Measurements from ENCODE around the gene MAX.
A peak's percentile ranks its signal among the peaks of the same experiment; 100 is the strongest.

Gene MAX

DNA sequence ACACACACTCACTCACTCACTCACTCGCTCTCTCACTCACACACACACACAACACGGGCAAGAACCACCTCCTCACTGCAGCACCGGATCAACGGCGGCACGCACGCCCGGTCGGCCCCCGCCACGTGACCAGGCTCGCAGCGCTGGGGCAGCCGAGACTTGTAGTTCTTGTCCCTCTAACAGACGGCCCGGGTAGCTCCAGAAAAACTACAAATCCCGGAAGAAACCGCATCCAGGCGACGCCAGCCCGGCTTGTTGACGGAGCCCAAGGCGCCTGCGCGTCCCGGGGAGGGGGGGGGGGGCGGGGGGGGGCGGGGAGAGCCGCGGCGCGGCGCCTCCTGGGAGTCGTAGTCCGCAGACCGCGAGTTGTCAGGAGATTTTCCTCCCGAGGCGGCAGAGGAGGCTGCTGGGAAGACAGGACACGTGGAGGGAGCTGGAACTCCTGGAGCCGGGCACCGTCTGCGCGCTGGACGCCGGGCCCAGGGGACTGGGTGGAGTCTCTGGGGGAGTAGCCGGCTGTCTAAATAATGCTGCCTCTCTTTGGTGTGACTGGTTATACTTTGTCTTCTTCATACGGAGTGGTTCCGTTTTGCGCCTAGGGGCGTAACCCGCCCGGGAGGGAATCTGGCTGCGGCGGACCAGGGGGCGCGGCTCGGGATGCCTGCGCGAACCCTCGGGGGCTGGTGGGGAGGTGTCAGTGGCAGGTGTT, at the start of gene MAX:
Gene MAX (minus strand): TSS at position 77 of the 709 bp plus-strand sequence. CDS start 178 bp downstream, outside the sequence.
- Histone ChIP-seq H3K27me3 (ENCODE audit: control insufficient read depth, insufficient read depth, low read length) (peaks cover 11% of the 10 kb centered on the region), H3K36me3 (ENCODE audit: control insufficient read depth, insufficient read depth, low read length) (peaks cover 6% of the 10 kb centered on the region; the same call in 1 of the 2 replicates), H3K9me3 (ENCODE audit: control insufficient read depth, insufficient read depth, low read depth, low read length) (no peaks in the 10 kb centered on the region), H3K9ac (ENCODE audit: low read length) (peak within 1 kb of the TSS; percentile 76), H3K4me1 (ENCODE audit: control insufficient read depth, insufficient read depth, low read length) (peaks cover 6% of the 10 kb centered on the region), H3K27ac (ENCODE audit: low read depth, low read length) (peak within 1 kb of the TSS; percentile 76; the same call in 1 of the 2 replicates), H3K4me3 (ENCODE audit: low read depth, low read length) (peak within 1 kb of the TSS; percentile 91)

DNA sequence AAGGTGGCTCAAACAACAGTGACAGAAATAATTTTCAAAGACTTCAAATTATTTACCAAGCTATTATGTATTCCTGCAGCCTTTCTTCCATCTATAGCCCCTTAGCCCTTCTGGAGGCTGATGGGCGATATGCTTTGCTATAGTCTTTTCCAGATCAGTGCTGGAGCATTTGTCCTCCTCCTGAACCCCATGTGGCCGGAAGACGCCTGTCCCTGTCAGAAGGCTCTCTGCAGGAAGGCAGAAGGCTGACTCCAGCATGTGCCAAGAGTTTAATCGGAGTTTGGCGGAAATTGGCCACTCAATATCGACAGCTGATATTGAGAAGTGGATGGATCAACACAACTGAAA, 49.3 kb upstream of the MAX start:
- no peaks in the 10 kb centered on the region for H3K27me3 ChIP-seq (ENCODE audit: control insufficient read depth, insufficient read depth, low read length)
- no peak overlapping the region for H3K9ac ChIP-seq (ENCODE audit: low read length)
- H3K9me3 ChIP-seq (ENCODE audit: control insufficient read depth, insufficient read depth, low read depth, low read length) = no peaks in the 10 kb centered on the region
- no peak overlapping the region for H3K4me3 ChIP-seq (ENCODE audit: low read depth, low read length)
- peaks cover 3% of the 10 kb centered on the region; the same call in 1 of the 2 replicates for H3K4me1 ChIP-seq (ENCODE audit: control insufficient read depth, insufficient read depth, low read length)
- no peaks in the 10 kb centered on the region for H3K36me3 ChIP-seq (ENCODE audit: control insufficient read depth, insufficient read depth, low read length)
- no peak overlapping the region for H3K27ac ChIP-seq (ENCODE audit: low read depth, low read length)

- Histone ChIP-seq H3K4me1 (ENCODE audit: control insufficient read depth, insufficient read depth, low read length) (peaks cover 3% of the 10 kb centered on the region; the same call in 1 of the 2 replicates), H3K9ac (ENCODE audit: low read length) (no peak overlapping the region), H3K9me3 (ENCODE audit: control insufficient read depth, insufficient read depth, low read depth, low read length) (no peaks in the 10 kb centered on the region), H3K36me3 (ENCODE audit: control insufficient read depth, insufficient read depth, low read length) (no peaks in the 10 kb centered on the region), H3K4me3 (ENCODE audit: low read depth, low read length) (no peak overlapping the region), H3K27me3 (ENCODE audit: control insufficient read depth, insufficient read depth, low read length) (no peaks in the 10 kb centered on the region), H3K27ac (ENCODE audit: low read depth, low read length) (no peak overlapping the region)
Observed at GRCh38 chr14:65150898-65151608, 48.7 kb upstream of the MAX start.

- Histone ChIP-seq H3K27me3 (ENCODE audit: control insufficient read depth, insufficient read depth, low read length) (no peaks in the 10 kb centered on the region), H3K9ac (ENCODE audit: low read length) (no peak overlapping the region), H3K9me3 (ENCODE audit: control insufficient read depth, insufficient read depth, low read depth, low read length) (no peaks in the 10 kb centered on the region), H3K27ac (ENCODE audit: low read depth, low read length) (no peak overlapping the region), H3K36me3 (ENCODE audit: control insufficient read depth, insufficient read depth, low read length) (no peaks in the 10 kb centered on the region), H3K4me1 (ENCODE audit: control insufficient read depth, insufficient read depth, low read length) (peaks cover 3% of the 10 kb centered on the region; the same call in 1 of the 2 replicates), H3K4me3 (ENCODE audit: low read depth, low read length) (no peak overlapping the region)
Observed at GRCh38 chr14:65149116-65149515, 46.8 kb upstream of the MAX start.

- no peak overlapping the region for H3K9ac ChIP-seq (ENCODE audit: low read length)
- H3K4me3 ChIP-seq (ENCODE audit: low read depth, low read length) = no peak overlapping the region
- H3K4me1 ChIP-seq (ENCODE audit: control insufficient read depth, insufficient read depth, low read length) = no peaks in the 10 kb centered on the region
- no peaks in the 10 kb centered on the region for H3K9me3 ChIP-seq (ENCODE audit: control insufficient read depth, insufficient read depth, low read depth, low read length)
- H3K27me3 ChIP-seq (ENCODE audit: control insufficient read depth, insufficient read depth, low read length) = no peaks in the 10 kb centered on the region
- no peaks in the 10 kb centered on the region for H3K36me3 ChIP-seq (ENCODE audit: control insufficient read depth, insufficient read depth, low read length)
- H3K27ac ChIP-seq (ENCODE audit: low read depth, low read length) = no peak overlapping the region
Observed at GRCh38 chr14:65144170-65144569, 41.9 kb upstream of the MAX start.

DNA sequence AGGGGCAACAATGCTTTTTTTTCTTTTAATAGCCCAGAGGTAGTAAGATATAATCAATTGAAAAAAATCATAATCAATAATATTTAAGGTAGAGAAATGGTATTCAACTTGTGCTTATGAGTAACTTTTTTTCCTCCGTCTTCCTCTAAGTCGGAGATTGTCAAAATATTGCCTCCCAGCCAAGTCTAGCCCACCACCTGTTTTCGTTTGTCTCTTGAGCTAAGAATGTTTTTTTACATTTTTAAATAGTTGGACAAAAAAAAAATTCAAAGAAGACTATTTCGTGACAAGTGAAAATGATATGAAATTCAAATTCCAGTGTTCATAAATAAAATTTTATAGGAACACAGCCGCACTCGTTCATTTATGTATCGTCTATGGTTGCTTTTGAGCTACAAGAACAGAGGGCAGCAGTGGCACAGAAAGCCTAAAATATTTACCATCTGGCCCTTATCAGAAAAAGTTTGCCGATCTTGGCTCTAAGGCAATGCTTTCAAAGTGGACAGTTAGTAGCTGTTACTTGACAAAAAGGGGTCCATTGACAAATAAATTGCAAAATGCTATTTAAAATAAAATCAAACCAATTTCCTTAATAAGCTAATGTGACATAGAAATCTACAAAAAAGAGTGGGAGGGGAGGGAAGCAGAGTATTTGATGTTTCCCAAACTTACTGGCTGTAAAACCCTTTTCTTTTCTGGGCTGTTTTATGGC, 40.8 kb upstream of the MAX start:
- no peak overlapping the region for H3K4me3 ChIP-seq (ENCODE audit: low read depth, low read length)
- no peak overlapping the region for H3K27ac ChIP-seq (ENCODE audit: low read depth, low read length)
- H3K36me3 ChIP-seq (ENCODE audit: control insufficient read depth, insufficient read depth, low read length) = no peaks in the 10 kb centered on the region
- H3K4me1 ChIP-seq (ENCODE audit: control insufficient read depth, insufficient read depth, low read length) = no peaks in the 10 kb centered on the region
- no peaks in the 10 kb centered on the region for H3K27me3 ChIP-seq (ENCODE audit: control insufficient read depth, insufficient read depth, low read length)
- no peak overlapping the region for H3K9ac ChIP-seq (ENCODE audit: low read length)
- no peaks in the 10 kb centered on the region for H3K9me3 ChIP-seq (ENCODE audit: control insufficient read depth, insufficient read depth, low read depth, low read length)

DNA sequence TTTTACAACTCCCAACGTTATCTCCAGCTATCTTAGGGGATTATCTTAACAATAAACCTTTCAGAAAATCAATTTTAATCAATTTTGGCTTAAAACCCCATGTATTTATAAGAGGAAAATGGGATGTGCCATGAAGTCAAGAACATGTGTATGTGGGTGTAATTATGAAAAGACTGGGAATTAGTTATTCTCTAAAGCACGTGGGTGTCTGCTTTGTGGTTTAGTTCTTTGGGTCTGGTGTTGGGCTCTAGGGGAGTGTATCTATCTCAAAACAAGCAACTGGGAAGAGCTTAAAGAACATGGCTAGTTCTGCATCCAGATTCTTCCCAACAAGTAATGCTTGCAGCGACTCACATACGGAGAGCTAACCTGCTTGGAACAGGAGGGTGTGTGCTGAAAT, 40.1 kb upstream of the MAX start:
- no peak overlapping the region for H3K27ac ChIP-seq (ENCODE audit: low read depth, low read length)
- no peaks in the 10 kb centered on the region for H3K9me3 ChIP-seq (ENCODE audit: control insufficient read depth, insufficient read depth, low read depth, low read length)
- no peaks in the 10 kb centered on the region for H3K4me1 ChIP-seq (ENCODE audit: control insufficient read depth, insufficient read depth, low read length)
- H3K27me3 ChIP-seq (ENCODE audit: control insufficient read depth, insufficient read depth, low read length) = no peaks in the 10 kb centered on the region
- H3K9ac ChIP-seq (ENCODE audit: low read length) = no peak overlapping the region
- H3K4me3 ChIP-seq (ENCODE audit: low read depth, low read length) = no peak overlapping the region
- no peaks in the 10 kb centered on the region for H3K36me3 ChIP-seq (ENCODE audit: control insufficient read depth, insufficient read depth, low read length)

- no peaks in the 10 kb centered on the region for H3K4me1 ChIP-seq (ENCODE audit: control insufficient read depth, insufficient read depth, low read length)
- no peak overlapping the region for H3K27ac ChIP-seq (ENCODE audit: low read depth, low read length)
- no peak overlapping the region for H3K9ac ChIP-seq (ENCODE audit: low read length)
- H3K4me3 ChIP-seq (ENCODE audit: low read depth, low read length) = no peak overlapping the region
- no peaks in the 10 kb centered on the region for H3K36me3 ChIP-seq (ENCODE audit: control insufficient read depth, insufficient read depth, low read length)
- H3K27me3 ChIP-seq (ENCODE audit: control insufficient read depth, insufficient read depth, low read length) = no peaks in the 10 kb centered on the region
- H3K9me3 ChIP-seq (ENCODE audit: control insufficient read depth, insufficient read depth, low read depth, low read length) = no peaks in the 10 kb centered on the region
Observed at GRCh38 chr14:65141523-65141922, 39.2 kb upstream of the MAX start.

DNA sequence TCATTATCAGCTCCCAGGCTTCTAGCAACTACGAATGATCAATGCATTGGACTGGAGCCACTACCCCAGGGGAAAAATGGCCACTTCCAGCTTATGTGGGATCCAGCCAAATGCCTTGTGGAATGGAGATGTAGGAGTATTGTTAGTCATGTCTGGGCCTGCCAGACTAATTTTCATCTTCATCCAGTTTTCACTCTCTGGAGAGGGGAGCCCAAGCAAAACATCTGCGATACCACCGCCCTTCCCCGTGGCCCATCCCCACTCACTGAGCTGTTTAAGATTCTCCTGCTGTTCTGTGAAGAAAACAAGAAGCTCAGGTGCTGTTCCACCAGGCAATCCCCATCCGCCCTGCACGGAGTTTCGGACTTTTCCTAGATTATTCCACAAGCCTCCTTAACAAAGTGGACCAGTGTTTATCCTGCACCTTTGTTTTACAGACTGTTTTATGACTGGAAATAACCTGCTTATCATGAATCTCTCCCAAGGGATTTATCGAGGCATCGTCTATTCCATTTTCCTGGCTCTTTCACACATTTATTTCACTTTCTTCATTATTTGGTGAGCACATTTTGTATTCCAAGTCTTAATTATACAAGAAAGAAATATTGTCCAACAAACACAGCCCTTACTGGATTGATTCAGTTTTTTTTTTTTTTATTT, 35.5 kb upstream of the MAX start:
- Histone ChIP-seq H3K4me1 (ENCODE audit: control insufficient read depth, insufficient read depth, low read length) (no peaks in the 10 kb centered on the region), H3K36me3 (ENCODE audit: control insufficient read depth, insufficient read depth, low read length) (no peaks in the 10 kb centered on the region), H3K4me3 (ENCODE audit: low read depth, low read length) (no peak overlapping the region), H3K27ac (ENCODE audit: low read depth, low read length) (no peak overlapping the region), H3K27me3 (ENCODE audit: control insufficient read depth, insufficient read depth, low read length) (no peaks in the 10 kb centered on the region), H3K9me3 (ENCODE audit: control insufficient read depth, insufficient read depth, low read depth, low read length) (no peaks in the 10 kb centered on the region), H3K9ac (ENCODE audit: low read length) (no peak overlapping the region)

DNA sequence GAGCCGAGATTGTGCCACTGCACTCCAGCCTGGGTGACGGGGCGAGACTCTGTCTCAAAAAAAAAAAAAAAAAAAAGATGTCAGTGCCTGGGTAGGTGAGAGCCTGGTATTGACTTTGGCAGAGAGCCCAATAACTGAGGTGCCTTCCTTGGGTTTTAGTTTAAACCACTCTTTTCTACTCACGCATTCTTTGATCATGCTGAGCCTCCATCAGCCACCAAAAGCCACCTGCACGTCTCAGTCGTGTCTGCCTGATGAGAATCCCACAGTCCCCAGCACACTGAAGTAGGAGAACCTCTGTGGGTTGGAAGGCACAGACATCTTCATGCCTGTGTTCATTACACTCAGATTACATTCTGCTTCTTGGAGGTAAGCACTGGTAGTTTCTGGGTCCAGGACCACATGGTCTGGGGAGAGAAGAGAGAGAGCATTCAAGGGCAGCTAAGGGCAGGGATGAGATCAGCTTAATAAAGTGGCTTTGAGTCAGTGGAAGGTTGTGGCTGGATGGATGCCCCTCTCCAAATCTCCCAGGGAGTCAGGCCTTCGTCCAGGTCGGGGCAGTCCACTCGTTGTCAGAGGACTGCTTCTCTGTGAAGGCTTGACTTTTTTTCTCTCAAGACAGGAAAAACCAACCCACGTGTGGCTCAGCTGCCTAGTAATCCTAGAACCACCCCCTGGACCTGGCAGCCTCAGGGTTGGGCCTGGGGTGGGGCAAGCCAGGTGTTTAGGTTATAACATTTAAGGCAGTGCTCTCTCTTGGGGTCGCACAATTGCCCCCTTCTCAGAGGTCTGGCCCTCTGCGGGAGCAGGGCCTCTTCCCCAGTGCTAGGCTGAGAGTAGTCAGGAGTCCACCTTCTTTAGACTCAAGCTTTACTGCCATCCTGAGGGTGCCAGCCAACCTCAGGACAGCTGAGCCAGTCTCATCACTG, 32.6 kb upstream of the MAX start:
- no peak overlapping the region for H3K4me3 ChIP-seq (ENCODE audit: low read depth, low read length)
- H3K4me1 ChIP-seq (ENCODE audit: control insufficient read depth, insufficient read depth, low read length) = no peaks in the 10 kb centered on the region
- no peaks in the 10 kb centered on the region for H3K9me3 ChIP-seq (ENCODE audit: control insufficient read depth, insufficient read depth, low read depth, low read length)
- no peak overlapping the region for H3K27ac ChIP-seq (ENCODE audit: low read depth, low read length)
- no peaks in the 10 kb centered on the region for H3K27me3 ChIP-seq (ENCODE audit: control insufficient read depth, insufficient read depth, low read length)
- no peaks in the 10 kb centered on the region for H3K36me3 ChIP-seq (ENCODE audit: control insufficient read depth, insufficient read depth, low read length)
- no peak overlapping the region for H3K9ac ChIP-seq (ENCODE audit: low read length)
